ENCODE results near the gene SLC44A5.

DNA sequence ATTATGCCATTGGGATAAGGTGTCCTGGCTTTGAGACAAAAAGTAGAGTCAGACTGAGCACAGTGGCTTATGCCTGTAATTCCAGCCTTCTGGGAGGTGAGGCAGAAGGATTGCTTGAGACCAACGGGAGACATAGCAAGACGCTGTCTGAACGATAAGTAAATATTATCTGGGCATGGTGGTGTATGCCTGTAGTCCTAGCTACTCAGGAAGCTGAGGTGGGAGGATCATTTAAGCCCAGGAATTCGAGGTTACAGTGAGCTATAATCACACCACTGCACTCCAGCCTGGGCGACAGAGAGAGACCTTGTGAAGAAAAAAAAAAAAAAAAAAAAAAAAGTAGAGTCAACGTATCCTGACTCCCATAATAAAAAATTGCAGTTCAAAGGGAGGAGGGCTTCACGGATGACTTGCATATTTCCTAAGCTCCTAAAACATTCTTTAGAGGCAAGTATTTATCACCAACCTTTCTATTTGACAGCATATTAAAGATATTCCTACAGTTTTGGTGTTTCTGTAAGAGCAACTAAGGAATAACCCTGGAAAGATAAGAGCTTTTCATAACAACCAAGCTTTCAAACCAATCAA is 141.2 kb downstream of the SLC44A5 start:
- TF ChIP-seq, protein P1, sequence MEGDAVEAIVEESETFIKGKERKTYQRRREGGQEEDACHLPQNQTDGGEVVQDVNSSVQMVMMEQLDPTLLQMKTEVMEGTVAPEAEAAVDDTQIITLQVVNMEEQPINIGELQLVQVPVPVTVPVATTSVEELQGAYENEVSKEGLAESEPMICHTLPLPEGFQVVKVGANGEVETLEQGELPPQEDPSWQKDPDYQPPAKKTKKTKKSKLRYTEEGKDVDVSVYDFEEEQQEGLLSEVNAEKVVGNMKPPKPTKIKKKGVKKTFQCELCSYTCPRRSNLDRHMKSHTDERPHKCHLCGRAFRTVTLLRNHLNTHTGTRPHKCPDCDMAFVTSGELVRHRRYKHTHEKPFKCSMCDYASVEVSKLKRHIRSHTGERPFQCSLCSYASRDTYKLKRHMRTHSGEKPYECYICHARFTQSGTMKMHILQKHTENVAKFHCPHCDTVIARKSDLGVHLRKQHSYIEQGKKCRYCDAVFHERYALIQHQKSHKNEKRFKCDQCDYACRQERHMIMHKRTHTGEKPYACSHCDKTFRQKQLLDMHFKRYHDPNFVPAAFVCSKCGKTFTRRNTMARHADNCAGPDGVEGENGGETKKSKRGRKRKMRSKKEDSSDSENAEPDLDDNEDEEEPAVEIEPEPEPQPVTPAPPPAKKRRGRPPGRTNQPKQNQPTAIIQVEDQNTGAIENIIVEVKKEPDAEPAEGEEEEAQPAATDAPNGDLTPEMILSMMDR (conservative IDR thresholded peaks at IDR 0.05; ENCODE audit: low read depth, low read length), result no peak
- no peak for TF ChIP-seq EZH2 (IDR thresholded peaks at IDR 0.05; ENCODE audit: borderline replicate concordance, low read depth, low read length, poor library complexity, severe bottlenecking)
